Uterus (tissue), 2 donors: Measurements from ENCODE around the gene ALMS1.

Experiments
- POLR2A ChIP-seq, 2 donors: fragments of 450-650 bp; IDR thresholded peaks; one replicate each; pipeline ENCODE4 v1.6.1; 2016; ENCODE audit warnings: antibody characterized with exemption in 2 of 2, mild to moderate bottlenecking in 1 of 2, moderate library complexity in 1 of 2
- TF ChIP-seq, protein P1 (sequence below), 4 experiments: fragments of 200-600 bp in 2 of 4; fragments of 450-650 bp in 2 of 4; sonication (generic) in 2 of 4; IDR thresholded peaks; one replicate each; pipeline ENCODE4 v1.5.1; 2016 to 2019; ENCODE audit warnings: antibody characterized with exemption in 4 of 4, mild to moderate bottlenecking in 2 of 4, moderate library complexity in 1 of 4

DNA sequence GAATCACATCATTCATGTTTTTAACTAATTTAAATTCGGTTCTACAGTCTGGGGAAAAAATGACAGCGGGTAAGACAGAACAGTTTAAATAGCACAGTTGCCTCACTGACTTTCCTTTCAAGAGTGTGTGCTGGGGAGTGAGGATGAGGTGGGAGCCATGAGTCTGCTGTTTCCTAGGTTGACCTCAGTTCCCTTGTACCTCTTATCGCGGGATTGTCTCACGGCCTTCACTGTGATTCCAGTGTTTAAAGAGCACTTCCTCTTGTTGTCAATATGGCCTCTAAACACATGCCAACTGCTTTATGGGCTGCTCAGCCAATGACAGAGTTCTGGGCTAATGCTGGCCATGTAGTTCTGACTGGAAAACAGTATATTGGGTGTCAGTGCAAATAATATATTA, 41.6 kb upstream of the ALMS1 start:
- TF ChIP-seq, protein P1, sequence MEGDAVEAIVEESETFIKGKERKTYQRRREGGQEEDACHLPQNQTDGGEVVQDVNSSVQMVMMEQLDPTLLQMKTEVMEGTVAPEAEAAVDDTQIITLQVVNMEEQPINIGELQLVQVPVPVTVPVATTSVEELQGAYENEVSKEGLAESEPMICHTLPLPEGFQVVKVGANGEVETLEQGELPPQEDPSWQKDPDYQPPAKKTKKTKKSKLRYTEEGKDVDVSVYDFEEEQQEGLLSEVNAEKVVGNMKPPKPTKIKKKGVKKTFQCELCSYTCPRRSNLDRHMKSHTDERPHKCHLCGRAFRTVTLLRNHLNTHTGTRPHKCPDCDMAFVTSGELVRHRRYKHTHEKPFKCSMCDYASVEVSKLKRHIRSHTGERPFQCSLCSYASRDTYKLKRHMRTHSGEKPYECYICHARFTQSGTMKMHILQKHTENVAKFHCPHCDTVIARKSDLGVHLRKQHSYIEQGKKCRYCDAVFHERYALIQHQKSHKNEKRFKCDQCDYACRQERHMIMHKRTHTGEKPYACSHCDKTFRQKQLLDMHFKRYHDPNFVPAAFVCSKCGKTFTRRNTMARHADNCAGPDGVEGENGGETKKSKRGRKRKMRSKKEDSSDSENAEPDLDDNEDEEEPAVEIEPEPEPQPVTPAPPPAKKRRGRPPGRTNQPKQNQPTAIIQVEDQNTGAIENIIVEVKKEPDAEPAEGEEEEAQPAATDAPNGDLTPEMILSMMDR (IDR thresholded peaks at IDR 0.05) = no peak
- TF ChIP-seq POLR2A (IDR thresholded peaks at IDR 0.05) = no peak
